ENCODE data around the gene C2orf49. TPM values are rescaled to one million over a fixed set of nuclear protein-coding genes. Genes with fewer than 3 reads are reported as not detected.
A peak's percentile ranks its signal among the peaks of the same experiment; 100 is the strongest.

The C2orf49 gene
- 24.1 TPM for polyA plus RNA-seq (2013, experiment 1 of 2)
- 24.0 TPM for polyA plus RNA-seq (2013, experiment 2 of 2)

- peak within 1 kb of the TSS; percentile 99 for H3K18ac ChIP-seq (ENCODE audit: low read length)
- no peak within 1 kb of the TSS for H2BK12ac ChIP-seq (ENCODE audit: low read length)
- peaks cover 3 to 14% of the 10 kb centered on the region in 2 donors for H3K4me1 ChIP-seq (ENCODE audit: control insufficient read depth in 2 of 2, insufficient read depth in 1 of 2, low read depth in 1 of 2, low read length in 2 of 2)
- peak within 1 kb of the TSS; percentile 61 for H3K23ac ChIP-seq (ENCODE audit: low read depth, low read length, poor library complexity)
- peak within 1 kb of the TSS; percentile 92 for H3K27ac ChIP-seq (replicated peaks; ENCODE audit: low read length)
- H2AFZ ChIP-seq (ENCODE audit: low read length), result peak within 1 kb of the TSS; percentile 100
- H3K14ac ChIP-seq (ENCODE audit: low read length), result peak within 1 kb of the TSS; percentile 67
- H3K4ac ChIP-seq (ENCODE audit: low read length), result no peak within 1 kb of the TSS
- peak; percentile 92 for DNase-seq (ENCODE audit: low spot score)
- H3K9me3 ChIP-seq (replicated peaks in 1 of 2; ENCODE audit: control insufficient read depth in 2 of 2, insufficient read depth in 1 of 2, low read depth in 1 of 2, low read length in 2 of 2), result no peaks in the 10 kb centered on the region
- H3K36me3 ChIP-seq (replicated peaks in 1 of 2; ENCODE audit: control insufficient read depth in 2 of 2, insufficient read depth in 2 of 2, low read length in 2 of 2), result peaks cover 8 to 42% of the 10 kb centered on the region in 2 donors
- no peak within 1 kb of the TSS for H2BK15ac ChIP-seq (ENCODE audit: low read length)
- H4K8ac ChIP-seq (ENCODE audit: low read depth, low read length), result no peak within 1 kb of the TSS
- no peak within 1 kb of the TSS for H4K91ac ChIP-seq (ENCODE audit: low read depth, low read length, poor library complexity)
- no peak within 1 kb of the TSS for H2AK5ac ChIP-seq (ENCODE audit: low read depth, low read length)
- H3K79me1 ChIP-seq (ENCODE audit: low read depth, low read length), result peaks cover 2% of the 10 kb centered on the region
- H2BK120ac ChIP-seq (ENCODE audit: low read depth, low read length), result no peak within 1 kb of the TSS
- H3K4me2 ChIP-seq (ENCODE audit: insufficient read depth, low read length, poor library complexity, severe bottlenecking), result peak within 1 kb of the TSS; percentile 76
- WGBS, 2 donors (ENCODE audit: extremely low coverage in 2 of 2, insufficient read length in 2 of 2, insufficient replicate concordance in 1 of 2), result no CpG with 5 or more reads among the region's 58 CpGs
- peak within 1 kb of the TSS; percentile 73 to 92 for H3K4me3 ChIP-seq (ENCODE audit: low read length in 2 of 2)
- peak within 1 kb of the TSS; percentile 47 for H3K9ac ChIP-seq (ENCODE audit: low read depth, low read length, poor library complexity)
- no peaks in the 10 kb centered on the region for H3K27me3 ChIP-seq (ENCODE audit: control insufficient read depth in 3 of 3, insufficient read depth in 3 of 3, low read depth in 1 of 3, low read length in 3 of 3)
- H2BK5ac ChIP-seq (ENCODE audit: low read length), result peak within 1 kb of the TSS; percentile 75
Observed at GRCh38 chr2:105337122-105338019, at the start of gene C2orf49. Gene C2orf49 (plus strand): TSS chr2:105337540. CDS start chr2:105337588, 48 bp downstream.

GRCh38 chr2:105287692-105288091 lies 49.6 kb upstream of the C2orf49 start:
- Histone ChIP-seq H2BK5ac (ENCODE audit: low read length) (no peak overlapping the region), H3K36me3 (replicated peaks in 1 of 2; ENCODE audit: control insufficient read depth in 2 of 2, insufficient read depth in 2 of 2, low read length in 2 of 2) (peaks cover 1 to 94% of the 10 kb centered on the region in 2 donors), H2AK5ac (ENCODE audit: low read depth, low read length) (no peak overlapping the region), H3K9ac (ENCODE audit: low read depth, low read length, poor library complexity) (no peak overlapping the region), H2BK12ac (ENCODE audit: low read length) (no peak overlapping the region), H3K9me3 (replicated peaks in 1 of 2; ENCODE audit: control insufficient read depth in 2 of 2, insufficient read depth in 1 of 2, low read depth in 1 of 2, low read length in 2 of 2) (no peaks in the 10 kb centered on the region), H3K79me1 (ENCODE audit: low read depth, low read length) (no peaks in the 10 kb centered on the region), H3K4me2 (ENCODE audit: insufficient read depth, low read length, poor library complexity, severe bottlenecking) (no peak overlapping the region), H3K4me1 (ENCODE audit: control insufficient read depth in 2 of 2, insufficient read depth in 1 of 2, low read depth in 1 of 2, low read length in 2 of 2) (no peaks in the 10 kb centered on the region), H3K27me3 (ENCODE audit: control insufficient read depth in 3 of 3, insufficient read depth in 3 of 3, low read depth in 1 of 3, low read length in 3 of 3) (no peaks in the 10 kb centered on the region), H4K8ac (ENCODE audit: low read depth, low read length) (no peak overlapping the region), H3K23ac (ENCODE audit: low read depth, low read length, poor library complexity) (no peak overlapping the region), H2AFZ (ENCODE audit: low read length) (no peak overlapping the region), H2BK120ac (ENCODE audit: low read depth, low read length) (no peak overlapping the region), H2BK15ac (ENCODE audit: low read length) (no peak overlapping the region), H3K27ac (replicated peaks; ENCODE audit: low read length) (no peak overlapping the region), H3K4ac (ENCODE audit: low read length) (no peak overlapping the region), H3K18ac (ENCODE audit: low read length) (no peak overlapping the region), H3K4me3 (ENCODE audit: low read length in 2 of 2) (peak overlapping the region in 1 of 2 donors; percentile 38), H3K14ac (ENCODE audit: low read length) (no peak overlapping the region), H4K91ac (ENCODE audit: low read depth, low read length, poor library complexity) (no peak overlapping the region)
- no CpG with 5 or more reads among the region's 5 CpGs for WGBS, 2 donors (ENCODE audit: extremely low coverage in 2 of 2, insufficient read length in 2 of 2, insufficient replicate concordance in 1 of 2)
- peak; percentile 11 for DNase-seq (ENCODE audit: low spot score)

- H3K27ac ChIP-seq (replicated peaks; ENCODE audit: low read length), result no peak overlapping the region
- no peak overlapping the region for H3K14ac ChIP-seq (ENCODE audit: low read length)
- H2AFZ ChIP-seq (ENCODE audit: low read length), result no peak overlapping the region
- H3K9ac ChIP-seq (ENCODE audit: low read depth, low read length, poor library complexity), result peak overlapping the region; percentile 54
- no peaks in the 10 kb centered on the region for H3K27me3 ChIP-seq (ENCODE audit: control insufficient read depth in 3 of 3, insufficient read depth in 3 of 3, low read depth in 1 of 3, low read length in 3 of 3)
- peaks cover 1 to 94% of the 10 kb centered on the region in 2 donors for H3K36me3 ChIP-seq (replicated peaks in 1 of 2; ENCODE audit: control insufficient read depth in 2 of 2, insufficient read depth in 2 of 2, low read length in 2 of 2)
- no peak overlapping the region for H3K4ac ChIP-seq (ENCODE audit: low read length)
- WGBS, 2 donors (ENCODE audit: extremely low coverage in 2 of 2, insufficient read length in 2 of 2, insufficient replicate concordance in 1 of 2), result no CpG with 5 or more reads among the region's 7 CpGs
- H3K23ac ChIP-seq (ENCODE audit: low read depth, low read length, poor library complexity), result no peak overlapping the region
- H3K4me1 ChIP-seq (ENCODE audit: control insufficient read depth in 2 of 2, insufficient read depth in 1 of 2, low read depth in 1 of 2, low read length in 2 of 2), result no peaks in the 10 kb centered on the region
- H2BK15ac ChIP-seq (ENCODE audit: low read length), result no peak overlapping the region
- H3K4me3 ChIP-seq (ENCODE audit: low read length in 2 of 2), result no peak overlapping the region
- no peak overlapping the region for H2BK120ac ChIP-seq (ENCODE audit: low read depth, low read length)
- H4K91ac ChIP-seq (ENCODE audit: low read depth, low read length, poor library complexity), result no peak overlapping the region
- H3K9me3 ChIP-seq (replicated peaks in 1 of 2; ENCODE audit: control insufficient read depth in 2 of 2, insufficient read depth in 1 of 2, low read depth in 1 of 2, low read length in 2 of 2), result no peaks in the 10 kb centered on the region
- peak overlapping the region; percentile 30 for H3K18ac ChIP-seq (ENCODE audit: low read length)
- H4K8ac ChIP-seq (ENCODE audit: low read depth, low read length), result no peak overlapping the region
- no peaks in the 10 kb centered on the region for H3K79me1 ChIP-seq (ENCODE audit: low read depth, low read length)
- H2BK5ac ChIP-seq (ENCODE audit: low read length), result no peak overlapping the region
- DNase-seq (ENCODE audit: low spot score), result no peak
- no peak overlapping the region for H2BK12ac ChIP-seq (ENCODE audit: low read length)
- H3K4me2 ChIP-seq (ENCODE audit: insufficient read depth, low read length, poor library complexity, severe bottlenecking), result no peak overlapping the region
- no peak overlapping the region for H2AK5ac ChIP-seq (ENCODE audit: low read depth, low read length)
Observed at GRCh38 chr2:105288133-105288532, 49.2 kb upstream of the C2orf49 start.

GRCh38 chr2:105290981-105291660 lies 46.2 kb upstream of the C2orf49 start:
- Histone ChIP-seq H3K14ac (ENCODE audit: low read length) (no peak overlapping the region), H3K18ac (ENCODE audit: low read length) (no peak overlapping the region), H2BK12ac (ENCODE audit: low read length) (no peak overlapping the region), H3K79me1 (ENCODE audit: low read depth, low read length) (no peaks in the 10 kb centered on the region), H3K36me3 (replicated peaks in 1 of 2; ENCODE audit: control insufficient read depth in 2 of 2, insufficient read depth in 2 of 2, low read length in 2 of 2) (peaks cover 2 to 89% of the 10 kb centered on the region in 2 donors), H4K8ac (ENCODE audit: low read depth, low read length) (no peak overlapping the region), H2BK15ac (ENCODE audit: low read length) (no peak overlapping the region), H2BK5ac (ENCODE audit: low read length) (no peak overlapping the region), H2AK5ac (ENCODE audit: low read depth, low read length) (no peak overlapping the region), H3K4me3 (ENCODE audit: low read length in 2 of 2) (no peak overlapping the region), H2AFZ (ENCODE audit: low read length) (no peak overlapping the region), H2BK120ac (ENCODE audit: low read depth, low read length) (no peak overlapping the region), H3K23ac (ENCODE audit: low read depth, low read length, poor library complexity) (no peak overlapping the region), H3K27me3 (ENCODE audit: control insufficient read depth in 3 of 3, insufficient read depth in 3 of 3, low read depth in 1 of 3, low read length in 3 of 3) (no peaks in the 10 kb centered on the region), H4K91ac (ENCODE audit: low read depth, low read length, poor library complexity) (no peak overlapping the region), H3K9me3 (replicated peaks in 1 of 2; ENCODE audit: control insufficient read depth in 2 of 2, insufficient read depth in 1 of 2, low read depth in 1 of 2, low read length in 2 of 2) (no peaks in the 10 kb centered on the region), H3K4me1 (ENCODE audit: control insufficient read depth in 2 of 2, insufficient read depth in 1 of 2, low read depth in 1 of 2, low read length in 2 of 2) (peaks cover 0 to 2% of the 10 kb centered on the region in 2 donors), H3K4me2 (ENCODE audit: insufficient read depth, low read length, poor library complexity, severe bottlenecking) (no peak overlapping the region), H3K4ac (ENCODE audit: low read length) (no peak overlapping the region), H3K27ac (replicated peaks; ENCODE audit: low read length) (no peak overlapping the region), H3K9ac (ENCODE audit: low read depth, low read length, poor library complexity) (no peak overlapping the region)
- WGBS, 2 donors (ENCODE audit: extremely low coverage in 2 of 2, insufficient read length in 2 of 2, insufficient replicate concordance in 1 of 2), result no CpG with 5 or more reads among the region's 6 CpGs
- no peak for DNase-seq (ENCODE audit: low spot score)
